HL-60 (cell line): ENCODE results near the gene SMOC2.

ENCODE experiments used
- DNase-seq, 2 experiments: peaks; one replicate each; pipeline ENCODE4 v3.0.0-alpha.2; 2010 to 2020; ENCODE audit warnings: low read depth in 1 of 2, low spot score in 1 of 2
- H3K27ac ChIP-seq: fragments of 250-450 bp; sonication (Bioruptor Pico); replicated peaks from 2 replicates; pipeline ENCODE4 v1.5.1; 2020; ENCODE audit warnings: mild to moderate bottlenecking, moderate library complexity
- H3K27me3 ChIP-seq: fragments of 250-450 bp; sonication (Bioruptor Pico); 2 replicates; pipeline ENCODE4 v1.5.1; 2021; ENCODE audit warnings: mild to moderate bottlenecking, moderate library complexity; ENCODE audit not compliant: insufficient read depth, poor library complexity, severe bottlenecking
- H3K4me3 ChIP-seq: replicated peaks from 2 replicates; pipeline ENCODE4 v1.5.1; 2011; ENCODE audit warnings: mild to moderate bottlenecking, control low read depth, low read length; ENCODE audit not compliant: insufficient read depth
- CTCF ChIP-seq: IDR thresholded peaks from one replicate; pipeline ENCODE4 v1.5.1; 2011; ENCODE audit warnings: low read length, control low read depth, inconsistent platforms; ENCODE audit not compliant: insufficient read depth
- GABPA ChIP-seq: IDR thresholded peaks from 2 replicates; pipeline ENCODE4 v1.6.1; 2012; ENCODE audit warnings: low read depth
- POLR2AphosphoS5 ChIP-seq: IDR thresholded peaks from 2 replicates; pipeline ENCODE4 v1.6.1; 2012; ENCODE audit warnings: low read depth
- REST ChIP-seq: IDR thresholded peaks from 2 replicates; pipeline ENCODE4 v1.6.1; 2012; ENCODE audit warnings: low read depth; ENCODE audit not compliant: insufficient replicate concordance
- SPI1 ChIP-seq: IDR thresholded peaks from 2 replicates; pipeline ENCODE4 v1.6.1; 2012; ENCODE audit warnings: low read depth, mild to moderate bottlenecking, borderline replicate concordance

The SMOC2 gene

GRCh38 chr6:168666699-168667427, 225.9 kb downstream of the SMOC2 start:
- Histone ChIP-seq H3K4me3 (no peak overlapping the region), H3K27ac (no peak overlapping the region), H3K27me3 (no peaks in the 10 kb centered on the region)
- TF ChIP-seq GABPA (no peak), CTCF (no peak), POLR2AphosphoS5 (no peak), SPI1 (no peak), REST (no peak)
- no peak for DNase-seq

- no peaks in the 10 kb centered on the region for H3K27me3 ChIP-seq
- no peak overlapping the region for H3K27ac ChIP-seq
- no peak overlapping the region for H3K4me3 ChIP-seq
- no peak for DNase-seq
- TF ChIP-seq POLR2AphosphoS5 (no peak), REST (no peak), CTCF (no peak), GABPA (no peak), SPI1 (no peak)
Measured at GRCh38 chr6:168667428-168667805, 226.4 kb downstream of the SMOC2 start.

- H3K4me3 ChIP-seq = no peak overlapping the region
- no peak overlapping the region for H3K27ac ChIP-seq
- no peak for DNase-seq
- TF ChIP-seq GABPA = no peak
- TF ChIP-seq POLR2AphosphoS5 = no peak
- TF ChIP-seq SPI1 = no peak
- no peak for TF ChIP-seq REST
- TF ChIP-seq CTCF = no peak
- no peaks in the 10 kb centered on the region for H3K27me3 ChIP-seq
Measured at GRCh38 chr6:168670401-168670985, 229.5 kb downstream of the SMOC2 start.
